Caco-2 (cell line): ENCODE measurements around the gene NOTUM. TPM values are rescaled to one million over a fixed set of nuclear protein-coding genes. Genes with fewer than 3 reads are reported as not detected.
A peak's percentile ranks its signal among the peaks of the same experiment; 100 is the strongest.

Experiments
- BruUV-seq: library from RNA; stranded (reverse); fragments of 400-500 nt; replicated peaks from 2 replicates; lab custom pipeline; 2021; lab: Mats Ljungman, UMichigan
- CTCF ChIA-PET: fragments of 300-600 bp; sonication (Branson Sonifier 250); formaldehyde crosslinking; loops from one replicate; lab custom pipeline; 2022; ENCODE audit warnings: antibody characterized with exemption; lab: Charles Lee
- POLR2A ChIA-PET: fragments of 300-600 bp; sonication (Branson Sonifier 250); formaldehyde crosslinking; loops from one replicate; lab custom pipeline; 2022; ENCODE audit warnings: antibody characterized with exemption; lab: Charles Lee
- DNase-seq, 2 experiments: peaks; one replicate each; pipeline versions ENCODE4 v3.0.0 to v3.0.0-alpha.2; 2020 to 2022
- H3K27me3 ChIP-seq: replicated peaks from 2 replicates; pipeline ENCODE4 v1.6.0; 2011; ENCODE audit warnings: low read length; ENCODE audit not compliant: control insufficient read depth, insufficient read depth
- H3K36me3 ChIP-seq: 2 replicates; pipeline ENCODE4 v1.5.1; 2011; ENCODE audit warnings: low read length; ENCODE audit not compliant: control insufficient read depth, insufficient read depth
- H3K4me1 ChIP-seq: fragments of 250-450 bp; sonication (Bioruptor Pico); 2 replicates; pipeline ENCODE4 v1.5.1; 2020; ENCODE audit warnings: mild to moderate bottlenecking
- H3K4me3 ChIP-seq: 2 replicates; pipeline ENCODE4 v1.5.1; 2011; ENCODE audit warnings: low read depth, mild to moderate bottlenecking, control low read depth, low read length
- H3K9me3 ChIP-seq: fragments of 250-450 bp; sonication (Bioruptor Pico); 2 replicates; pipeline ENCODE4 v1.5.1; 2020; ENCODE audit warnings: mild to moderate bottlenecking, moderate library complexity
- H3K27ac Mint-ChIP-seq: one replicate; pipeline ENCODE4 v1.8.0; 2022; ENCODE audit warnings: mixed read lengths; ENCODE audit not compliant: unreplicated experiment
- H3K27me3 Mint-ChIP-seq: one replicate; pipeline ENCODE4 v1.8.0; 2022; ENCODE audit warnings: mixed read lengths; ENCODE audit not compliant: insufficient read depth, unreplicated experiment
- H3K36me3 Mint-ChIP-seq: one replicate; pipeline ENCODE4 v1.8.0; 2022; ENCODE audit warnings: mild to moderate bottlenecking, mixed read lengths; ENCODE audit not compliant: insufficient read depth, unreplicated experiment
- H3K4me1 Mint-ChIP-seq: one replicate; pipeline ENCODE4 v1.8.0; 2022; ENCODE audit warnings: low read depth, mixed read lengths; ENCODE audit not compliant: unreplicated experiment
- H3K4me3 Mint-ChIP-seq: one replicate; pipeline ENCODE4 v1.8.0; 2022; ENCODE audit warnings: mild to moderate bottlenecking, moderate library complexity, mixed read lengths; ENCODE audit not compliant: unreplicated experiment
- H3K9me3 Mint-ChIP-seq: one replicate; pipeline ENCODE4 v1.8.0; 2022; ENCODE audit warnings: mixed read lengths; ENCODE audit not compliant: unreplicated experiment
- CTCF ChIP-seq, 2 experiments: fragments of 200-600 bp in 1 of 2; IDR thresholded peaks; 1 replicate in 1 of 2; 2 replicates in 1 of 2; pipeline versions ENCODE4 v1.5.1 to v1.8.0; 2011 to 2022; ENCODE audit warnings: antibody characterized with exemption in 1 of 2, control low read depth in 1 of 2, inconsistent platforms in 1 of 2, low read depth in 1 of 2, low read length in 1 of 2, mild to moderate bottlenecking in 1 of 2, moderate library complexity in 1 of 2; ENCODE audit not compliant: insufficient read depth in 1 of 2, severe bottlenecking in 1 of 2, unreplicated experiment in 1 of 2
- intact Hi-C: fragments of 100-400 bp; cut with micrococcal nuclease; formaldehyde crosslinking; loops from one replicate; pipeline ENCODE4 v1.10.0; 2022; ENCODE audit not compliant: unreplicated experiment
- total RNA-seq: library from RNA; stranded (reverse); gene quantifications from 2 replicates; pipeline ENCODE4 v1.2.3, GENCODE V29; 2022

The NOTUM gene
- total RNA-seq, 1 experiment from 2014 or later: 11.1 TPM

DNA sequence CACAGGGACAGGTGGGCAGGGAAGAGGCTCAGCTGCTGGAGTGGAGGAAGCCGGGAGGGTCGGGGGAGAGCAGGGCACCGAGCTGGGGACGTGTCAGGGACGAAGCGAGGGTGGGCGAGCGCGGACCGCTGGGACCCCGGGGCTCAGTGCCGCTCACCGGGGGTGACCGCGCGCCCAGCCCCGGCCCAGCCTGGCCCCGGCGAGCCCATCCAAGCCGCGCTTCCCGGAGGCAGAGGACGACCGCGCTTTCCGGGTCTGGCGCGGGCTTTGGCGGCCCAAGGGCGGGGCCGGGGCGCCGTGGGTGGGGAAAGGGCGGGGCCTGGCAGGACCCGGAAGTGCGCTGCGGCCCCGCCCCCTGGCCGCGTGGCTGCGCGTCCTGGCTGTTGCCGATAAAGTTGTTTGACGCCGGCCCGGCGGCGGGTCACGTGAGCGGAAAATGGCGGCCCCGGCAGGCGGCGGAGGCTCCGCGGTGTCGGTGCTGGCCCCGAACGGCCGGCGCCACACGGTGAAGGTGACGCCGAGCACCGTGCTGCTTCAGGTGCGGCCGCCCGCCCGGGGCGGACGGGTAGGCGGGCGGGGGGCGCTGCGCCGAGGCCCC lies 16.3 kb upstream of the NOTUM start, which contains the start of gene ASPSCR1:
TSS of gene ASPSCR1 (plus strand) at position 419 of the 598 bp plus-strand sequence. CDS start at position 437, 18 bp downstream.
- H3K4me1 ChIP-seq: peaks cover 8% of the 10 kb centered on the region; the same call in 1 of the 2 replicates
- ChIA-PET POLR2A (interaction anchor here (0.5 to 1.0 kb wide), 5 partner anchors 9 to 121 kb away, joined by 3 to 7 read pairs (median 7); no protein-coding TSS in a partner anchor), CTCF (interaction anchor here (0.5 to 1.4 kb wide), 3 partner anchors 9 to 43 kb away, joined by 3 to 11 read pairs (median 5); no protein-coding TSS in a partner anchor)
- peak within 1 kb of the TSS; percentile 97 for H3K27ac Mint-ChIP-seq
- peak; percentile 90 to 96 for DNase-seq
- H3K4me1 Mint-ChIP-seq: peaks cover 5% of the 10 kb centered on the region
- intact Hi-C loops: loop anchor here (1.0 kb wide), 1 partner anchor 46 kb away; the partner anchor contains the start of gene LRRC45
- H3K36me3 Mint-ChIP-seq: peaks cover 48% of the 10 kb centered on the region
- no peaks in the 10 kb centered on the region for H3K9me3 Mint-ChIP-seq
- H3K36me3 ChIP-seq: no peaks in the 10 kb centered on the region
- H3K27me3 ChIP-seq: no peaks in the 10 kb centered on the region
- H3K9me3 ChIP-seq: peaks cover 11% of the 10 kb centered on the region
- no TSS peak for BruUV-seq
- no peaks in the 10 kb centered on the region for H3K27me3 Mint-ChIP-seq
- no peak for TF ChIP-seq CTCF (IDR thresholded peaks at IDR 0.05; ENCODE audit: insufficient read depth in 1 of 2, low read depth in 1 of 2, low read length in 1 of 2, severe bottlenecking in 1 of 2, unreplicated experiment in 1 of 2)
- H3K4me3 ChIP-seq: peak within 1 kb of the TSS; percentile 79
- peak within 1 kb of the TSS; percentile 98 for H3K4me3 Mint-ChIP-seq

GRCh38 chr17:81976332-81977210 lies 15.6 kb upstream of the NOTUM start:
- Mint-ChIP-seq H3K27ac (peak overlapping the region; percentile 97), H3K4me1 (peaks cover 5% of the 10 kb centered on the region), H3K27me3 (no peaks in the 10 kb centered on the region), H3K36me3 (peaks cover 42% of the 10 kb centered on the region), H3K4me3 (peak overlapping the region; percentile 98), H3K9me3 (no peaks in the 10 kb centered on the region)
- ChIA-PET CTCF (interaction anchor here (0.5 to 1.4 kb wide), 3 partner anchors 8 to 43 kb away, joined by 3 to 11 read pairs (median 5); no protein-coding TSS in a partner anchor), POLR2A (interaction anchor here (0.5 to 1.0 kb wide), 5 partner anchors 9 to 120 kb away, joined by 3 to 7 read pairs (median 7); no protein-coding TSS in a partner anchor)
- Histone ChIP-seq H3K36me3 (no peaks in the 10 kb centered on the region), H3K4me3 (peak overlapping the region; percentile 79), H3K27me3 (no peaks in the 10 kb centered on the region), H3K4me1 (peaks cover 8% of the 10 kb centered on the region; the same call in 1 of the 2 replicates), H3K9me3 (peaks cover 12% of the 10 kb centered on the region)
- intact Hi-C loops: loop anchor here (1.0 kb wide), 2 partner anchors 8 to 47 kb away; partner anchors contain the start of gene LRRC45
- peak; percentile 65 to 72 for DNase-seq
- no peak for TF ChIP-seq CTCF (IDR thresholded peaks at IDR 0.05; ENCODE audit: insufficient read depth in 1 of 2, low read depth in 1 of 2, low read length in 1 of 2, severe bottlenecking in 1 of 2, unreplicated experiment in 1 of 2)
- BruUV-seq: TSS peak; percentile 67

DNA sequence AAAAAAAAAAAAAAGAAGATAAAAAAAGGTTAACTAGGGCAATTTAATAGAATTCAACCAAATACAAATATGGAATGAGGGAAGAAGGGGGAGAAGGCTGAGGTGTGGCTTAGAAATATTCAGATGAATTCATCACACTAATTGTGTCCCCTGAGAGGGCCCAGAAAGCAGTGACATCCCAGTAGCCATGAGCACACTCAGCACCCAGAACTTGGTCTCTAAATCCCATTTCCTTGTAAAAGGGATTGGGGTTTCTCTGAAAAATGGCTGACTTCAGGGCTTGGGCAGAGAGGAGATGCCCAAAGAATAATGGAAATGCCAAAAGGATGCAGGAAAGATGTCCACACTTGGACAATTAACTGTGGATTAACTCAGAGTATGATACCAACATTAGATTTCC lies 12.4 kb upstream of the NOTUM start:
- H3K9me3 ChIP-seq: peaks cover 12% of the 10 kb centered on the region
- H3K9me3 Mint-ChIP-seq: no peaks in the 10 kb centered on the region
- no TSS peak for BruUV-seq
- H3K36me3 Mint-ChIP-seq: peaks cover 16% of the 10 kb centered on the region
- no peak for DNase-seq
- H3K4me1 ChIP-seq: peaks cover 21% of the 10 kb centered on the region
- POLR2A ChIA-PET: no interaction called here
- no peak overlapping the region for H3K27ac Mint-ChIP-seq
- peaks cover 11% of the 10 kb centered on the region for H3K4me1 Mint-ChIP-seq
- no peaks in the 10 kb centered on the region for H3K27me3 Mint-ChIP-seq
- no peak overlapping the region for H3K4me3 Mint-ChIP-seq
- H3K4me3 ChIP-seq: no peak overlapping the region
- CTCF ChIA-PET: no interaction called here
- no peaks in the 10 kb centered on the region for H3K36me3 ChIP-seq
- intact Hi-C loops: no loop called here
- no peak for TF ChIP-seq CTCF (IDR thresholded peaks at IDR 0.05; ENCODE audit: insufficient read depth in 1 of 2, low read depth in 1 of 2, low read length in 1 of 2, severe bottlenecking in 1 of 2, unreplicated experiment in 1 of 2)
- no peaks in the 10 kb centered on the region for H3K27me3 ChIP-seq
